ENCODE measurements around the gene EIF2B4.

DNA sequence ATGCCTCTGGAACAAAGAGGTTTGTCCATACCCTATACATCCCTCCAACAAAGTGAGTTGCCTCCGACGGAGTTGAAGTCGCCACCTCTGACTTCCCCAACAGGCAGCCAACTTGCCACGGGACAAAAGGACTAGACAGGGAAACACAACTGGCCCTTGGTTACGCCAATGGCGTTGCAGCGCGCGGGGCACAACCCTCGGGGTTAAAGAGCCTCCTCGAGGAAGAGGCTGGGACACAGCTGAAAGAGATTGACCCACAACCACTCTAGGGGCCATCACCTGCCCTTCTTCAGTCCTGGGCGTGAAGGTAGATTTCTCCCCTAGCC, 14.1 kb downstream of the EIF2B4 start:
- TF ChIP-seq CTCF (IDR thresholded peaks at IDR 0.05): no peak
- TF ChIP-seq POLR2AphosphoS5 (IDR thresholded peaks at IDR 0.05): peak in 1 of 3 donors; percentile 3
- TF ChIP-seq EP300 (IDR thresholded peaks at IDR 0.05): no peak
- TF ChIP-seq POLR2A (IDR thresholded peaks at IDR 0.05): no peak

Measured in suprapubic skin (tissue), 4 donors.